Osteocyte (in vitro differentiated cells): ENCODE measurements around the gene DEPP1. TPM values are rescaled to one million over a fixed set of nuclear protein-coding genes. Genes with fewer than 3 reads are reported as not detected.
A peak's percentile ranks its signal among the peaks of the same experiment; 100 is the strongest.

Experiments used
- DNase-seq: peaks from one replicate; pipeline ENCODE4 v3.0.0; 2021; ENCODE audit warnings: mixed read lengths; ENCODE audit not compliant: unreplicated experiment; ENCODE audit errors: extremely low spot score
- H3K27ac Mint-ChIP-seq: one replicate; pipeline ENCODE4 v1.8.0; 2021; ENCODE audit warnings: mild to moderate bottlenecking, mixed read lengths; ENCODE audit not compliant: unreplicated experiment
- H3K27me3 Mint-ChIP-seq: one replicate; pipeline ENCODE4 v1.8.0; 2021; ENCODE audit warnings: mixed read lengths; ENCODE audit not compliant: unreplicated experiment
- H3K36me3 Mint-ChIP-seq: one replicate; pipeline ENCODE4 v1.8.0; 2021; ENCODE audit warnings: mixed read lengths; ENCODE audit not compliant: unreplicated experiment
- H3K4me1 Mint-ChIP-seq: one replicate; pipeline ENCODE4 v1.8.0; 2021; ENCODE audit warnings: mixed read lengths; ENCODE audit not compliant: unreplicated experiment
- H3K4me3 Mint-ChIP-seq: one replicate; pipeline ENCODE4 v1.8.0; 2021; ENCODE audit warnings: mild to moderate bottlenecking, moderate library complexity, mixed read lengths; ENCODE audit not compliant: unreplicated experiment
- H3K9me3 Mint-ChIP-seq: one replicate; pipeline ENCODE4 v1.8.0; 2021; ENCODE audit warnings: mixed read lengths; ENCODE audit not compliant: unreplicated experiment
- CTCF ChIP-seq: fragments of 200-600 bp; sonication (generic); IDR thresholded peaks from 2 replicates; pipeline ENCODE4 v1.5.0; 2021; ENCODE audit warnings: antibody characterized with exemption, mild to moderate bottlenecking, moderate library complexity
- total RNA-seq: library from RNA; stranded (reverse); gene quantifications from 2 replicates; pipeline ENCODE4 v1.2.1, GENCODE V29; 2021

The DEPP1 gene
- total RNA-seq, 1 donor from 2014 or later, result 10.3 TPM

GRCh38 chr10:44962870-44963738, 15.5 kb downstream of the DEPP1 start:
- Mint-ChIP-seq H3K9me3 (no peaks in the 10 kb centered on the region), H3K27me3 (no peaks in the 10 kb centered on the region), H3K36me3 (no peaks in the 10 kb centered on the region), H3K27ac (no peak overlapping the region), H3K4me1 (peaks cover 75% of the 10 kb centered on the region), H3K4me3 (no peak overlapping the region)
- peak; percentile 26 for TF ChIP-seq CTCF
- DNase-seq, result no peak

GRCh38 chr10:44961931-44962750, 16.5 kb downstream of the DEPP1 start:
- Mint-ChIP-seq H3K4me1 (peaks cover 72% of the 10 kb centered on the region), H3K36me3 (no peaks in the 10 kb centered on the region), H3K4me3 (no peak overlapping the region), H3K27me3 (no peaks in the 10 kb centered on the region), H3K9me3 (no peaks in the 10 kb centered on the region), H3K27ac (no peak overlapping the region)
- no peak for DNase-seq
- TF ChIP-seq CTCF, result no peak

- Mint-ChIP-seq H3K4me1 (peaks cover 67% of the 10 kb centered on the region), H3K27me3 (no peaks in the 10 kb centered on the region), H3K36me3 (peaks cover 2% of the 10 kb centered on the region), H3K9me3 (peaks cover 4% of the 10 kb centered on the region), H3K4me3 (peak overlapping the region; percentile 1), H3K27ac (no peak overlapping the region)
- no peak for TF ChIP-seq CTCF
- no peak for DNase-seq
These were observed 17.4 kb downstream of the DEPP1 start for GRCh38 chr10:44961230-44961571.

- H3K9me3 Mint-ChIP-seq, result peaks cover 4% of the 10 kb centered on the region
- peak overlapping the region; percentile 82 for H3K4me3 Mint-ChIP-seq
- peaks cover 61% of the 10 kb centered on the region for H3K4me1 Mint-ChIP-seq
- H3K27me3 Mint-ChIP-seq, result no peaks in the 10 kb centered on the region
- TF ChIP-seq CTCF, result no peak
- H3K27ac Mint-ChIP-seq, result peak overlapping the region; percentile 10
- DNase-seq, result peak; percentile 80
- H3K36me3 Mint-ChIP-seq, result peaks cover 7% of the 10 kb centered on the region
These were observed 18.0 kb downstream of the DEPP1 start for GRCh38 chr10:44960482-44961229.
